B cell (primary cell): ENCODE results near the gene TBC1D22B. TPM values are rescaled to one million over a fixed set of nuclear protein-coding genes. Genes with fewer than 3 reads are reported as not detected.

Experiments used
- ATAC-seq: fragments of 200-7000 bp; cut with Tn5 transposase; one replicate; pipeline ENCODE4 v1.10.0; 2021; ENCODE audit warnings: low read depth, mild to moderate bottlenecking, moderate number of reproducible peaks, moderate library complexity
- CTCF ChIA-PET: fragments of 350-600 bp; sonication (Branson Sonifier 250); formaldehyde crosslinking; loops from one replicate; lab custom pipeline; 2021; ENCODE audit warnings: antibody characterized with exemption, inconsistent platforms; lab: Charles Lee
- POLR2A ChIA-PET: fragments of 350-600 bp; sonication (Branson Sonifier 250); formaldehyde crosslinking; loops from one replicate; lab custom pipeline; 2021; ENCODE audit warnings: antibody characterized with exemption; lab: Charles Lee
- DNase-seq: peaks from one replicate; pipeline ENCODE4 v3.0.0; 2013
- H2AFZ ChIP-seq: 2 replicates; pipeline ENCODE4 v1.6.1; 2012; ENCODE audit warnings: mild to moderate bottlenecking, low read depth, low read length; ENCODE audit not compliant: insufficient read depth, poor library complexity, severe bottlenecking
- H3K27ac ChIP-seq, 2 donors: 1 replicate in 1 of 2; 2 replicates in 1 of 2; pipeline ENCODE4 v1.5.1; 2012 to 2013; ENCODE audit warnings: low read length in 2 of 2, mild to moderate bottlenecking in 2 of 2, moderate library complexity in 1 of 2
- H3K27me3 ChIP-seq, 4 experiments: fragments of 200-600 bp in 1 of 4; sonication (generic) in 1 of 4; replicated peaks in 1 of 4; 1 replicate in 2 of 4; 2 replicates in 2 of 4; pipeline versions ENCODE4 v1.6.1 to v1.7.0; 2013 to 2016; ENCODE audit warnings: low read length in 3 of 4, mild to moderate bottlenecking in 2 of 4, mixed read lengths in 1 of 4, moderate library complexity in 1 of 4; ENCODE audit not compliant: insufficient read depth in 4 of 4, control insufficient read depth in 3 of 4; ENCODE audit errors: control extremely low read depth in 1 of 4
- H3K36me3 ChIP-seq, 2 experiments: replicated peaks in 1 of 2; 1 replicate in 1 of 2; 2 replicates in 1 of 2; pipeline versions ENCODE4 v1.6.1 to v1.7.1; 2013; ENCODE audit warnings: low read length in 1 of 2; ENCODE audit not compliant: insufficient read depth in 2 of 2, control insufficient read depth in 1 of 2; ENCODE audit errors: control extremely low read depth in 1 of 2, extremely low read depth in 1 of 2
- H3K4me1 ChIP-seq, 2 donors: fragments of 200-600 bp in 1 of 2; sonication (generic) in 1 of 2; 1 replicate in 1 of 2; 2 replicates in 1 of 2; pipeline versions ENCODE4 v1.5.1 to v1.6.1; 2013 to 2017; ENCODE audit warnings: low read length in 2 of 2; ENCODE audit not compliant: control insufficient read depth in 2 of 2, insufficient read depth in 2 of 2
- H3K4me2 ChIP-seq: replicated peaks from 2 replicates; pipeline ENCODE3; 2012; ENCODE audit warnings: mild to moderate bottlenecking, low read depth, low read length; ENCODE audit not compliant: poor library complexity, severe bottlenecking
- H3K4me3 ChIP-seq, 5 experiments: fragments of 200-600 bp in 1 of 5; sonication (generic) in 1 of 5; 1 replicate in 3 of 5; 2 replicates in 2 of 5; pipeline versions ENCODE4 v1.5.1 to v1.7.0; 2011 to 2016; ENCODE audit warnings: low read length in 4 of 5, mild to moderate bottlenecking in 4 of 5, low read depth in 2 of 5, control low read depth in 1 of 5, moderate library complexity in 1 of 5; ENCODE audit not compliant: insufficient read depth in 1 of 5; ENCODE audit errors: control extremely low read depth in 1 of 5, extremely low read depth in 1 of 5
- H3K79me2 ChIP-seq: fragments of 200-600 bp; sonication (generic); one replicate; pipeline ENCODE4 v1.6.0; 2016; ENCODE audit warnings: low read length; ENCODE audit not compliant: control insufficient read depth, insufficient read depth
- H3K9ac ChIP-seq: fragments of 200-600 bp; sonication (generic); 2 replicates; pipeline ENCODE4 v1.6.1; 2017; ENCODE audit warnings: mild to moderate bottlenecking, low read length, moderate library complexity
- H3K9me3 ChIP-seq, 3 donors: one replicate each; pipeline versions ENCODE4 v1.6.1 to v1.7.1; 2013; ENCODE audit warnings: low read length in 2 of 3; ENCODE audit not compliant: control insufficient read depth in 2 of 3, insufficient read depth in 1 of 3; ENCODE audit errors: control extremely low read depth in 1 of 3
- H4K20me1 ChIP-seq: 2 replicates; pipeline ENCODE4 v1.6.0; 2012; ENCODE audit warnings: mild to moderate bottlenecking, low read length; ENCODE audit not compliant: insufficient read depth, control insufficient read depth, poor library complexity, severe bottlenecking
- H3K27ac Mint-ChIP-seq: one replicate; pipeline ENCODE4 v1.8.0; 2021; ENCODE audit warnings: mixed read lengths
- H3K27me3 Mint-ChIP-seq: one replicate; pipeline ENCODE4 v1.8.0; 2021; ENCODE audit warnings: mixed read lengths
- H3K4me1 Mint-ChIP-seq: one replicate; pipeline ENCODE4 v1.8.0; 2021; ENCODE audit warnings: mixed read lengths
- H3K4me3 Mint-ChIP-seq: one replicate; pipeline ENCODE4 v1.8.0; 2021; ENCODE audit warnings: mixed read lengths
- H3K9me3 Mint-ChIP-seq: one replicate; pipeline ENCODE4 v1.8.0; 2022; ENCODE audit warnings: mixed read lengths; ENCODE audit not compliant: insufficient read depth
- EZH2 ChIP-seq: IDR thresholded peaks from 2 replicates; pipeline ENCODE4 v1.6.1; 2012; ENCODE audit warnings: borderline replicate concordance, low read depth, mild to moderate bottlenecking, moderate library complexity, low read length; ENCODE audit not compliant: insufficient read depth, poor library complexity, severe bottlenecking
- WGBS: methylation state at CpG from one replicate; pipeline ENCODE4 v1.1.5; 2013; ENCODE audit warnings: missing lambda C conversion rate; ENCODE audit not compliant: insufficient coverage; 5-methylcytosine and 5-hydroxymethylcytosine counted together
- intact Hi-C: fragments of 100-400 bp; cut with micrococcal nuclease; formaldehyde crosslinking; loops from one replicate; pipeline ENCODE4 v1.10.0; 2022
- polyA plus RNA-seq: library from polyadenylated mRNA; depleted of rRNA; stranded (reverse); fragments of >200 nt; gene quantifications from 2 replicates; pipeline ENCODE4 v1.2.3, GENCODE V29; 2012
- total RNA-seq, 2 donors: library from RNA; stranded (reverse); fragments of 120-200 nt in 1 of 2; gene quantifications; 1 replicate in 1 of 2; 2 replicates in 1 of 2; pipeline versions ENCODE4 v1.2.3 to v1.2.4, GENCODE V29; 2013 to 2022
- TF ChIP-seq, protein P1 (sequence below): fragments of 200-600 bp; IDR thresholded peaks from one replicate; pipeline ENCODE4 v1.8.0; 2022; ENCODE audit warnings: antibody characterized with exemption, mild to moderate bottlenecking

TBC1D22B gene
- total and polyA plus RNA-seq, 2 donors (not counting 1 experiment from before 2014, with no cell fraction given) = 5.1 to 12.5 TPM

DNA sequence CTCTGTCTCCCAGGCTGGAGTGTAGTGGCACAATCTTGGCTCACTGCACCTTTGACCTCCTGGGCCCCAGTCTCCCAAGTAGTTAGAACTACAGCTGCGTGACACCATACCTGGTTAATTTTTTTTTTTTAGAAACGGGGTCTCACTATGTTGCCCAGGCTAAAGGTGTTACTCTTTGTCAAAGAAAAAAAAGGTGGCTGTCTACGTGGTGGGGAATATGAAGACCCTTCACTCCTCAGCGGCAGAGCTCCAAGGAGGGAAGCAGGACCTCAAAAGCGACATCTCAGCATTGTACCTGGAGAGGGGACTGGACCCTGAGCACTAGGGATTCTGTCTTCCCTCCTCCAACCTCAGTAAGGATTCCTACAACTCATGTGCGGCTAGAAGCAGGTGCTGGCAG lies 16.4 kb upstream of the TBC1D22B start:
- no peaks in the 10 kb centered on the region for H3K27me3 ChIP-seq
- H3K9me3 ChIP-seq = no peaks in the 10 kb centered on the region
- 100% methylated on average over 4 of the region's 6 CpGs for WGBS
- H4K20me1 ChIP-seq = no peaks in the 10 kb centered on the region
- DNase-seq (no peak), ATAC-seq (no peak)
- H3K27ac Mint-ChIP-seq = no peak overlapping the region
- ChIA-PET CTCF (interaction anchor here (0.6 kb wide), 1 partner anchor 343 kb away, joined by 4 read pairs; no protein-coding TSS in a partner anchor), POLR2A (no interaction called here)
- H3K27me3 Mint-ChIP-seq = peaks cover 2% of the 10 kb centered on the region
- no peak overlapping the region for H3K27ac ChIP-seq
- H3K4me3 ChIP-seq = no peak overlapping the region
- no peak overlapping the region for H3K9ac ChIP-seq
- peaks cover 5 to 6% of the 10 kb centered on the region in 2 donors for H3K4me1 ChIP-seq
- H3K4me3 Mint-ChIP-seq = no peak overlapping the region
- no peak overlapping the region for H2AFZ ChIP-seq
- H3K36me3 ChIP-seq = no peaks in the 10 kb centered on the region
- intact Hi-C loops = no loop called here
- no peaks in the 10 kb centered on the region for H3K79me2 ChIP-seq
- TF ChIP-seq, protein P1, sequence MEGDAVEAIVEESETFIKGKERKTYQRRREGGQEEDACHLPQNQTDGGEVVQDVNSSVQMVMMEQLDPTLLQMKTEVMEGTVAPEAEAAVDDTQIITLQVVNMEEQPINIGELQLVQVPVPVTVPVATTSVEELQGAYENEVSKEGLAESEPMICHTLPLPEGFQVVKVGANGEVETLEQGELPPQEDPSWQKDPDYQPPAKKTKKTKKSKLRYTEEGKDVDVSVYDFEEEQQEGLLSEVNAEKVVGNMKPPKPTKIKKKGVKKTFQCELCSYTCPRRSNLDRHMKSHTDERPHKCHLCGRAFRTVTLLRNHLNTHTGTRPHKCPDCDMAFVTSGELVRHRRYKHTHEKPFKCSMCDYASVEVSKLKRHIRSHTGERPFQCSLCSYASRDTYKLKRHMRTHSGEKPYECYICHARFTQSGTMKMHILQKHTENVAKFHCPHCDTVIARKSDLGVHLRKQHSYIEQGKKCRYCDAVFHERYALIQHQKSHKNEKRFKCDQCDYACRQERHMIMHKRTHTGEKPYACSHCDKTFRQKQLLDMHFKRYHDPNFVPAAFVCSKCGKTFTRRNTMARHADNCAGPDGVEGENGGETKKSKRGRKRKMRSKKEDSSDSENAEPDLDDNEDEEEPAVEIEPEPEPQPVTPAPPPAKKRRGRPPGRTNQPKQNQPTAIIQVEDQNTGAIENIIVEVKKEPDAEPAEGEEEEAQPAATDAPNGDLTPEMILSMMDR = no peak
- TF ChIP-seq EZH2 = no peak
- peaks cover 4% of the 10 kb centered on the region for H3K4me1 Mint-ChIP-seq
- H3K4me2 ChIP-seq = no peak overlapping the region
- H3K9me3 Mint-ChIP-seq = no peaks in the 10 kb centered on the region

GRCh38 chr6:37241775-37242428 lies 15.7 kb upstream of the TBC1D22B start:
- Histone ChIP-seq H4K20me1 (no peaks in the 10 kb centered on the region), H3K4me1 (peaks cover 5 to 6% of the 10 kb centered on the region in 2 donors), H2AFZ (no peak overlapping the region), H3K4me3 (no peak overlapping the region), H3K4me2 (no peak overlapping the region), H3K27me3 (no peaks in the 10 kb centered on the region), H3K79me2 (no peaks in the 10 kb centered on the region), H3K9me3 (no peaks in the 10 kb centered on the region), H3K27ac (no peak overlapping the region), H3K36me3 (no peaks in the 10 kb centered on the region), H3K9ac (no peak overlapping the region)
- intact Hi-C loops = no loop called here
- Mint-ChIP-seq H3K9me3 (no peaks in the 10 kb centered on the region), H3K4me3 (no peak overlapping the region), H3K4me1 (peaks cover 4% of the 10 kb centered on the region), H3K27me3 (peaks cover 3% of the 10 kb centered on the region), H3K27ac (no peak overlapping the region)
- ChIA-PET CTCF (interaction anchor here (0.6 to 0.7 kb wide), 2 partner anchors 217 to 343 kb away, joined by 4 read pairs; no protein-coding TSS in a partner anchor), POLR2A (no interaction called here)
- DNase-seq (no peak), ATAC-seq (no peak)
- TF ChIP-seq, protein P1 = no peak
- WGBS = 80% methylated on average over 1 of the region's 5 CpGs
